GM19395 (cell line): ENCODE results near the gene PRPF39.

Experiments
- ATAC-seq: cut with Tn5 transposase; IDR thresholded peaks from one replicate; pipeline ENCODE4 v1.9.1; 2021; ENCODE audit warnings: mild to moderate bottlenecking, moderate library complexity; ENCODE audit not compliant: unreplicated experiment

The PRPF39 gene, protein sequence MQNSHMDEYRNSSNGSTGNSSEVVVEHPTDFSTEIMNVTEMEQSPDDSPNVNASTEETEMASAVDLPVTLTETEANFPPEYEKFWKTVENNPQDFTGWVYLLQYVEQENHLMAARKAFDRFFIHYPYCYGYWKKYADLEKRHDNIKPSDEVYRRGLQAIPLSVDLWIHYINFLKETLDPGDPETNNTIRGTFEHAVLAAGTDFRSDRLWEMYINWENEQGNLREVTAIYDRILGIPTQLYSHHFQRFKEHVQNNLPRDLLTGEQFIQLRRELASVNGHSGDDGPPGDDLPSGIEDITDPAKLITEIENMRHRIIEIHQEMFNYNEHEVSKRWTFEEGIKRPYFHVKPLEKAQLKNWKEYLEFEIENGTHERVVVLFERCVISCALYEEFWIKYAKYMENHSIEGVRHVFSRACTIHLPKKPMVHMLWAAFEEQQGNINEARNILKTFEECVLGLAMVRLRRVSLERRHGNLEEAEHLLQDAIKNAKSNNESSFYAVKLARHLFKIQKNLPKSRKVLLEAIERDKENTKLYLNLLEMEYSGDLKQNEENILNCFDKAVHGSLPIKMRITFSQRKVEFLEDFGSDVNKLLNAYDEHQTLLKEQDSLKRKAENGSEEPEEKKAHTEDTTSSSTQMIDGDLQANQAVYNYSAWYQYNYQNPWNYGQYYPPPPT

DNA sequence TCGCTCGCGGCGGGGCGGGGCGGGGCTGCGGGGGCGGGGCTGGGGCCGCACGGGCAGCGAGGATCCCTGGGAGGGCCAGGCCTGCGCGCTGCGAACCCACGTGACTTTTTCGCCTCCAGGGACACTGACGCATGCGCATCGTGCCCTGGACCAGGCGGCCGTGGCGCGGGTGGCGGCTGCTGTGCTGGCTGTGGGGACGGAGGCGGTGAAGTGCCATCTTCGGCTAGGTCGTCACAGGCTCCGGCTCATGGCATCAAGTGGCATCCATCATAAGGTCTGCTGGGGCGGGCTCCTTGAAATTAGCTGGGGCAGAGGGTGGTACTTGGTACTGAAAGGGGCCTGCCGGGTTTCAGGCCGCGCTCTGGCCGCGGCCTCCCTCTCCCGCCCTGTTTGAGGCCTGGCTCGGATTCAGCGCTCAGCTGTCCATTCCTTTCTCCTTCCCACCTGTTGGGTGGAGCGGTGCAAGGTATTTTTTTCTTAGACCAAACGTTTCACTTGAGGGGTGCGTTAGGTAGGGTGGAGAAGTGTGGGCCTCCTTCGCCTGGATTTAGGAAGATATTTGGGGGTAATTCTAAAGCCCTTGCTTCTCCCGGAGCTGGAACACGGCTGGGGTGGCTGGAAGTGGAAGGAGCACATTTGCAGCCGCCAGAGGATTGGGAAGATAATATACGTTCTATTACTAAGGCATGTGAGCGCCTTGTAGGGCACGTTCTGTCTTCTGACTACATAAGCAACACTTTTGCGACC lies at the start of gene PRPF39:
Gene PRPF39 (plus strand): TSS at position 141 of the 747 bp plus-strand sequence. CDS start 11,124 bp downstream, outside the sequence.
- peak; percentile 93 for ATAC-seq

DNA sequence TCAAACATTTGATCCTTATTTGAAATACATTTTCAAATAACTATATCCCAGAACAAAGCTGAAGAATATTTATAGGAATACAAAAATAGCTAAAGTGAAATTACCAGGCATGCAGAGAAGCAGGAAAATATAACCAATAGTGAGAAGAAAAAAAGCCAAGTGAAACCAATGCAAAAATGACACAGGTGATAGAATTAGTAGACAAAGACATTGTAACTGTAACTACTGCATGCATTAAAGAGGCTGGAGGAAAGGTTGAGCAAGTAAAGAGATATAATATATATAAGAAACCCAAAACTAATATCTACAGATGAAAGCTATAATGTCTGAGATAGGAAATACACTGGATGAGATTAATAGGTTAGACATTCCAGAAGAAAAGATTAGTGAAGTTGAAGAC lies 49.2 kb upstream of the PRPF39 start:
- no peak for ATAC-seq

DNA sequence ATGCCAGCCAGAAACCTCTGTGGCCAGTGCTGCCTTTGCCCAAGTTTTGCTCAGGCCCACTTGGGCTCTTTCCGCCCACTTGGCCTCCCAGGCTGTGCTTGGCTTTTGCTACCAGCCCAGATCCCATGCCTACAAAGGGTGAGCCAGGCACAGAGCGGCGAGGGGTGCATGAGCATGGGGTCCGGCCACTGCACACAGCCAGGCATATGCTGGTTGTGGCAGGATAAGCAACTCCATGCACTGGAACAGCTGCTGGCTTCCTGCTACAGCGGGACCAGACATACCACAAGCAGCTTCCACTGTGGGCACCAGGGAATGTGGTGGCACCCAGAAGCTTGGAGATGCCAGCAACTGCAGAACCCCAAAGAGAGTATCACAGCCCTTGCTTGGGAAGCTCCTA lies 45.7 kb upstream of the PRPF39 start:
- ATAC-seq: no peak

DNA sequence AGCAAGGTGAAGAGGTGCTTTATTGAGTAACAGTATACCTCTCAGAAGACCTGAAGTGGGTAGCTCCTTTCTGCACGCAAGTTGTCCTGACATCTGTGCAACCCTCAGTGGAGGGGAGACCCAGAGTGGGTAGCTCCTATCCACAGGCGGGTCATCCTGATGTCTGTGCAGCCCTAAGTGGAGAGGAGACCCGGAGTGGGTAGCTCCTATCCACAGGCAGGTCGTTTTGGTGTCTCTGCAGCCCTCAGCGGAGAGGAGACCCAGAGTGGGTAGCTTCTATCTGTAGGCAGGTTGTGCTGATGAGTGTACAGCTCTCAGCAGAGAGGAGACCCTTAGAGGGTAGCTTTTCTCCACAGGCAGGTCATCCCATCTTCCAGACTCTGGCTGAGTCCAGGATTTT lies 45.1 kb upstream of the PRPF39 start:
- no peak for ATAC-seq

DNA sequence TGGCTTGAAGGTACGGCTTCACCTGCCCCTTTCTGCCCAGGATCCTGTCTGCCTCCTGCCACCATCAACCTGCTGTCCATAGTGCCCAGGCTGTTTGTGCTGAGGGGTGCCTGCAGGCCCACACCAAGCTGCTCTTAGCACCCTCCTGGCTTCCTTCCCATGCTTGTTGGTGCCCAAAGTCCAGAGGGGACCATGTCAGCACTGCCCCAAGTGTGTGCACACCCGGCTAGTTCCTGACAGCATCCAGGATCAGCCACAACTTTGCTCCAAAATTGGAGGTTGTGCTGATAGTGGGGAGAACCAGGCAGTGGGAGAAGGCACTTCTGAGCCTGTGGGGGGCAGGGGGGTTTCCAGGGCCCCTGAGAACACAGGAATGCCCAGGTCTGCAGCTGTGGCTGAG lies 44.5 kb upstream of the PRPF39 start:
- no peak for ATAC-seq

DNA sequence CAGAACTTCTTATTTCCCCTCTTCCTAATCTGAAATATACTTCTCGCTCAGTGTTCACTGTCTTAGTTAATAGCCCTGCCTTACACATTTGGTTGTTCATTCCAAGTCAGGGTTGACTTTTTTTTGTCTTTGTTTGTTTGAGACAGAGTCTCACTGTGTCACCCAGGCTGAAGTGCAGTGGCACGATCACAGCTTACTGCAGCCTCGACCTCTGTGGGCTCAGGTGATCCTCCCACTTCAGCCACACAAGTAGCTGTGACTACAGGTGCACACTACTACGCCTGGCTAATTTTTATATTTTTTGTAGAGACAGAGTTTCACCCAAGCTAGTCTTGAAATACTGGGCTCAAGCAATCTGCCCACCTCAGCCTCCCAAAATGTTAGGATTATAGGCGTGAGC lies 42.3 kb upstream of the PRPF39 start:
- no peak for ATAC-seq

DNA sequence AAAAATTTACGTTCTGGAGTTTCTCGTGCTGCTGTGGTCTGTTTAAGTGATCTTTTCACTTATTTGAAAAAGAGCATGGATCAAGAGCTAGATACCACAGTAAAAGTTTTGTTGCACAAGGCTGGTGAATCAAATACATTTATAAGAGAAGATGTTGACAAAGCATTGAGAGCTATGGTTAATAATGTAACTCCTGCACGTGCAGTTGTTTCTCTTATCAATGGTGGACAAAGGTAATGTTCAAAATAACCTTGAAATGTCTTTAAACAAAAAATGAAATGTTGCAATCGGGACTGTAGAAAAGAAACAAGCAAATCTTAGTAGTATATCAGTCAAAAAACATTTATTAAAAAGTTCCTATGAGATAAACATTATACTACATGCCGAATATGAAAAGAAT lies 39.3 kb upstream of the PRPF39 start:
- ATAC-seq: no peak

DNA sequence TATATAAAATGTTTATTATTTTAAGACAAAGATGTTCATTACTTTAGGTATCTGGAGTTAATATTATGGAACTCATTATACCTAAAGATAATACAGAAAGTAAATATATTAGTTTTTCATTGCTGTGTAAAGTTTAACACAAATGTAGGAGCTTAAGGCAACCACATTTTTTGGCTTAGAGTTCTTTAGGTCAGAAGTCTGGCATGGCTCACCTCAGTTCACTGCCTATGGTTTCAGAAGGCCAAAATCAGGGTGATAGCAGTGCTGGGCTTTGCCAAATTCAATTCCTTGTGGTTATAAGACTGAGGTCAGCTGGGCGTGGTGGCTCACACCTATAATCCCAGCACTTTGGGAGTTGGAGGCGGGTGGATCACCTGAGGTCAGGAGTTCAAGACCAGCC lies 35.5 kb upstream of the PRPF39 start:
- no peak for ATAC-seq

DNA sequence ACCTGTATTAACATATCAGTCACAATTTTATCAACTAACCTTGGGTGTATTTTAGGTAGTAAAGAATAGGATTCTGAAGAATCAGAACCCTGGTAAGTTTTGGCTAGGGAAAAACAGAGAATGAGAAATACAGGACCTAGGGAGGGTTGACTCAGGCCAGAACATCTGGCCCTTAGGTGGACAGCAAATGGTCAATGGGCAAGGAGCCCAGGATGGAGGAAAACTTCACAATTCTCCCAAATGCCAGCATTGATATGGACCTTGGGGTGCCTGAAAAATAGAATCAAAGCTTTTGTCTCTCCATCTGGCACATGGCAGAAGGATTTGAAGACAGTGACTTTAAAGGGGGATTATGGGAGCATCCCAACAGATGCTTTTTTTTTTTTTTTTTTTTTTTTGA lies 32.7 kb upstream of the PRPF39 start:
- ATAC-seq: no peak

DNA sequence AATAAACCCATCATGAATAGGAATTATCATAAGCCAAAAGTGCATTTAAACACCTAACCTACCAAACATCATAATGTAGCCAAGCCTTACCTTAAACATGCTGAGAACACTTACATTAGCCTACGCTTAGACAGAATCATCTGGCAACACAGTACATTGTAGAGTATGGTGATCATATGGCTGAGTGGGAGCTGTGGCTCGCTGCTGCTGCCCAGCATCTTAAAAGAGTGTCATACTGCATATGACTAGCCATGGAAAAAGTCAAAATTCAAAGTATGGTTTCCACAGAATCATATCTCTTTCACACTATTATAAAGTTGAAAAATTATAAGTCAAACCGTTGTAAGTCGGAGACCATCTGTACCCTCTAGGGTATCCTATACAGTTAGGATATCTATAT lies 32.0 kb upstream of the PRPF39 start:
- no peak for ATAC-seq

DNA sequence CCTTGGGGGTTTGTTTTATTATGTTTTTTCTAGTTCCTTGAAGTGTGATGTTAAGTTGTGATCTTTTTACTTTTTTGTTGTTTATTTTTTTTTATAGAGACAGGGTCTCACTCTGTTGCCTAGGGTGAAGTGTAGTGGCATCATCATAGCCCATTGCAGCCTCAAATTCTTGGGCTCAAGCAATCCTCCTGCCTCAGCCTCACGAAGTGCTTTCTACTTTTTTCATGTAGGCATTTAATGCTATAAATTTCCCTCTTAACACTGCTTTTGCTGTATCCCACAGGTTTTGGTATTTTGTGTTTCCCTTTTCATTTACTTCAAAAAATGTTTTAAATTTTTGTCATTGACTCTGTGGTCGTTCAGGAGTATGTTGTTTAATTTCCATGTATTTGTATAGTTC lies 26.6 kb upstream of the PRPF39 start:
- no peak for ATAC-seq

DNA sequence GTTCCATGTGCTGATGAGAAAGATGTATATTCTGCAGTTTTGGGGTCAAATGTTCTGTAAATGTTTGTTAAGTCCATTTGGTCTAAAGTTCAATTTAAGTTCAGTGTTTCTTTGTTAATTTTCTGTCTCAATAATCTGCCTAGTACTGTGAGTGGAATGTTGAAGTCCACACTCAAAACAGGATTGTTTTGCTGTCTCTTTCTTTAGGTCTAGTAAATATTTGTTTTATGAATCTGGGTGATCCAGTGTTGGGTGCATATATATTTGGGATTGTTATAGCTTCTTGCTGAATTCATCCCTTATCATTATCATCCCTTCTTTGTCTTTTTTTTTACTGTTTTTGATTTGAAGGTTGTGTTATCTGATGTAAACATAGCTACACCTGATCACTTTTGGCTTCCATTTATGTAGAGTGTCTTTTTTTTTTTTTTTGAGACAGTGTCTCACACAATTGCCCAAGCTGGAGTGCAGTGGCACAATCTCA lies 26.0 kb upstream of the PRPF39 start:
- no peak for ATAC-seq

DNA sequence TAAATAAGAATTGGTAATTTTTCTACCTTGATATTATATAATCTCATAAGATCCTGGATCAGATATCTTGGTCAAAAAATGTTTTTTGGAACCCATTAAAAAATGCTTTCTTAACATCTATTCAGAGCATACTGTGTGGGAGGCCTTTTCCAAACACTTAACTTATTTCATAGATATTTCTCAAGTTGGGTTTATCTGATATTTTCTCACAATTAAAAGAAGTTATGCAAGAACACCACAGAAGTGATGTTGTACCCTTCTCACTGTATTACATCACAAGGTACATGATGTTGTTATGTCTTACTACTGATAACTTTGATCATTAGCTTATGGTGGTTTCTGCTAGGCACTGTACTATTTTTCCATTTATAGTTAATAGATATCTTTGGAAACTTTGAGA lies 23.4 kb upstream of the PRPF39 start:
- ATAC-seq: no peak

DNA sequence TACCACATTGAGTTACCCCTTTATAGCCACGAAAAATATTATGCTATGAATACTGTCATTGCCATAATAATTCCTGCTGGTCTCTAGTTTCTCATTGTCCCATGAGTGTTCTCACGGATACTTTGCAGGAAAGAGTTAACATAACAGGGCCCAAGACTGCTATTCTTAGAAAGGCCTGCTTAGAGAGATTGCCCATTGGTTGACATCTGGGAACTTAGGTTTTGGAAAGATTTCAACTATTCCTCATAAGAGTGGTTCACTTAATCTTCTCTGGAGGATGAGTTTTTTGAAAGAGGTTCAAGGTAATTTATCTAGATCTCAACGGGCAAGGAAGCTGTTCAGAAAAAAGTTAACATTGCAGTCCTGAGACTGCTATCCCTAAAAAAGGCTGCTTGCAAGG lies 18.4 kb upstream of the PRPF39 start:
- ATAC-seq: no peak

DNA sequence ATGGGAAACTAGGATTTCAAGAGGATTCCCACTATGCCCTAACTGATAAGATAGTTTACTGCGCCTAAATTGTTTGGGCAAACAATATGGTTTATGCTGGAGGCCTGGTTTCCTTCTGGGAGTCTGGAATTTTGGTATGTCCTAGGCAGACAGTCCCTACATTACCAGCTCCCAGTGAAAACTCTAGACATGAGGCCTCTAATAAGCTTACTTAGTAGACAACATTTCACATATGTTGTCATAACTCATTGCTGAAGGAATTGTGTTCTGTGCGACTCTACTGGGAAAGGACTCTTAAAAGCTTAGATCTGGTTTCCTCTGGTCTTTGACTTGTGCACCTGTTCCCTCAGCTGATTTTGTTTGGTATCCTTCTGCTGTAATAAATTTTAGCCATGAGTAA lies 18.0 kb upstream of the PRPF39 start:
- no peak for ATAC-seq

DNA sequence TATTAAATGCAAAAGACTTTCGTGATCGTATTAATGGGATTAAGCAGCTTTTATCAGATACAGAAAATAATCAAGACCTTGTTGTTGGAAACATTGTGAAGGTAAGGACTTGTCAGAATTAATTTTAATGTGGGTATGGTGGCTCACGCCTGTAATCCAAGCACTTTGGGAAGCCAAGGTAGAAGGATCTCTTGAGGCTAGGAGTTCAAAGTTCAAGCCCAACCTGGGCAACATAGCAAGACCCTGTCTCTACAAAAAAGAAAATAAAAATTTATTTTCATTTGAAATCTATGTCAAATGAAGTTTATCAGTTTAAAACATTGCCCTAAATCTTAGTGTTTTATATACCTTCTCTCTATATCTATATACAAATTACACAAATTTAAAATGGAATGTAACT lies 17.2 kb upstream of the PRPF39 start:
- no peak for ATAC-seq

DNA sequence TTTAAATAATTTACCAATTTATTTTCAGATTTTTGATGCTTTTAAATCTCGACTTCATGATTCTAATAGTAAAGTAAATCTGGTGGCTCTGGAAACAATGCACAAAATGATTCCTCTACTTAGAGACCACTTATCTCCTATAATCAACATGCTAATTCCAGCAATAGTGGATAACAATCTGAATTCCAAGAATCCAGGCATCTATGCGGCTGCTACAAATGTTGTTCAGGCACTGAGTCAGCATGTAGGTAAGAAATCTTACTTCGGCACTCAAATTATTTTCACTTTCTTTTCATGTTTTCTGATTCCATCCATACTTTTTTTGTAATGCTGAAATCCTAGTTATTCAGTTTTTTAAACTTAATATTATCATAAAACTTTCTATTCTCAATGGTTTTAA lies 15.5 kb upstream of the PRPF39 start:
- no peak for ATAC-seq

DNA sequence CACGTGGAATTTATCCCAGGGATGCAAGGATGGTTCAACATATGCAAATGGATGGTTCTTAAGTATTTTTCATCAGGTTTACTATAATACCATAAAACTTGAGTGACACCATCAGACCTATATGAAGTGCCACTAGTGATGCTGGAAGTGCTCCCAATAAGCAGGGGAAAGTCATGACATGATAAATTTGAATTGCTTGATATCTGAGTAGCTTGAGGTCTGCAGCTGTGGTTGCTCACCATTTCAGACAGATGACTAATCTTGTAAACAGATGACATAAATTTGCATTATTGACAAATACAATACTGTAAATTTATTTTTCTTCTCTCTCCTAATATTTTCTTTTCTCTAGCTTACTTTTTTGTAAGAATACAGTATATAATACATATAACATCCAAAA lies 13.7 kb upstream of the PRPF39 start:
- ATAC-seq: no peak

DNA sequence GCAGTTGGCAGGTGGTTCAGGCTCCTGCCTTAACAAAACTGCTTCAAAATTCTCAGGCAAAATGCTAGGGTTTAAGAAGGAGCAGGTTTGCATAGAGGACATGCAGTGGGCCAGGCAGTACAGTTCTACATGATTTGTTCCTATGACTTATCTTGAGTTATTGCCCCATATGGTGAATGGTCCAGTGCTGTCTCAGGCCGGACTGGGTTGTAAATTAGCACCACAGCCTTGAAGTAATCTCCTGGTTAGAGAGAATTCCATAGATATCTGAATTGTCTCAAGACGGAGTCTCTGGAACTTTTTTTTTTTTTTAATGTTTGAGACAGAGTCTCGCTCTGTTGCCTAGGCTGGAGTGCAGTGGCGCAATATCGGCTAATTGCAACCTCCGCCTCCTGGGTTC lies 11.8 kb upstream of the PRPF39 start:
- no peak for ATAC-seq

DNA sequence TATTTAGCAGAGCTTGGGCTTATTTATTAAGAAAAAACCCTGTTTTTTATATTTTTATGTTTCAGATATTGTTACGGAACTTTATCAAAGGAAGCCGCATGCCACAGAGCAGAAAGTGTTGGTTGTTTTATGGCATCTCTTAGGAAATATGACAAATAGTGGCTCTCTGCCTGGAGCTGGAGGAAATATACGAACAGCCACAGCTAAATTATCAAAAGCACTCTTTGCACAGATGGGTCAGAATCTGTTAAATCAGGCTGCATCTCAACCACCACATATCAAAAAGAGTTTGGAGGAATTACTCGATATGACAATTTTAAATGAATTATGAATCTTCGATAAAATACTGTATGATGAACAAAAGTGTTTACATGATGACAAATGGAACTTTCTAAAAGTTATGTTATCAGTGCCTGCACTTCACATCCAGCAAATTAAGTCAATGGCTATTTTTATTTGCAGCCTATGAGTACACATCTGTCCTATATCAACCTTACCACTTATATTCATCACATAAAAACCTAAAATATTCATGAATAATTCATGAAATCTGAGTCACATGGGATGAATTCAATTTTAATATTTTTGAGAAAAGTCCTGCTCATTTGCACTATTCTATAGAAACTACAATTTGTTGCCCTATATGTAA lies 10.6 kb upstream of the PRPF39 start:
- no peak for ATAC-seq

DNA sequence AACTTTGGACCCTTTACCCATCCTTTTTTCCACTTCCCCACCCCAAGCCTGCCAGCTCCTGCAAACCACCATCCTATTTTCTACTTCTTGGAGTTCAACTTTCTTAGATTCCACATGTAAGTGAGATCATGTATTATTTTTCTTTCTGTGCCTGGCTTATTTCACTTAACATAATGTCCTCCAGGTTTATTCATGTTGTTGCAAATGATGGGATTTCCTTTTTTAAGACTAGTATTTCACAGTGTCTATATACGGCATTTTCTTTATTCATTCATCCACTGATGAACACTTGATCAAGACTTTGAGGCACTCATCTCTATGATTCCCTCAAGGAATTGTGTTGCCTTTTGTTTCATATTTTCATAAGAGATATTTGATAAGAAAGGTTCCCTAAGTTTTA lies 5.6 kb upstream of the PRPF39 start:
- ATAC-seq: no peak
